Esophagus mucosa (tissue), 1 donor: Measurements from ENCODE around the gene TTPAL. TPM values are rescaled to one million over a fixed set of nuclear protein-coding genes. Genes with fewer than 3 reads are reported as not detected.

Experiments
- ATAC-seq: fragments of 200-7000 bp; cut with Tn5 transposase; one replicate; pipeline ENCODE4 v1.9.1; 2020
- total RNA-seq: library from RNA; stranded (reverse); gene quantifications from one replicate; pipeline ENCODE4 v1.2.4, GENCODE V29; 2023
- donor health status: DM: yes; HTN: yes; CAD: no.

TTPAL gene
- total RNA-seq, 1 donor from 2014 or later: 19.4 TPM

DNA sequence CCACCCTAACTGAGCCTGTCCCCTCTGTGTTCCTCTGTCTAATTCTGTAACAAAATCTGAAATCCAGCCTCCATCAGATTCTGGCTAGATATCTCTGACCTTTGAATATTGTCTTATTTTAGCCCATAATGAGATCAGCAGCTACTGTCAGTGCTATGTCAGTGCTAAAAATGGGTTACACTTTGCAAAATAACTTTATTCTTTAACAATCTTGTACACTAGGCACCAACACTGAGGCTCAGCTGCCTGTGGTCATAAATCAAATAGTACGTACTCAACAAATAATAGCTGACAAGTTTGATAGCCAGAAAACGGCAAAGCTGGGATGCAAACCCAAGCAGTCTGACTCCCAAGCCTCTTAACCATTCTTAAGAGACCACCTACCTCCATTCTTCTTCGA lies 22.1 kb downstream of the TTPAL start:
- ATAC-seq: no peak

DNA sequence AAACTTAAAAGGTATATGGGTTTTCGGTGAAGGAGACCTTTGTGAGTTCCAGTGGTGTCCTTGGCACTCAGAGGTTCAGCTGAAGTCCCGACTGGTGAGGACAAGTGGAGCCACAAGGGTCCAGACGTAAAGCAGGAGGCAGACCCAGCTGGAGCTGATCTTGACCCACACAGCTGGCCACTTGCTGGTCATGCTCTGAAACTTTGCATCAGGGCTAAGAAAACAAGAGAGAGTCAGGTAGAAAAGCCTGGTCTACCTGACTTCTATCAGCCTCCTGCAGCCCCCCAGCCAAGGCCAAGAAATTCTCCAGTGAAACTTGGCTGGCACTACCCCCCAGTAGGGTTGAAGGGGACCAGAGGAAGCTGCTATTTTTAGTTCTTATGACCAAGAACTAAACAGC lies 24.5 kb downstream of the TTPAL start:
- no peak for ATAC-seq

DNA sequence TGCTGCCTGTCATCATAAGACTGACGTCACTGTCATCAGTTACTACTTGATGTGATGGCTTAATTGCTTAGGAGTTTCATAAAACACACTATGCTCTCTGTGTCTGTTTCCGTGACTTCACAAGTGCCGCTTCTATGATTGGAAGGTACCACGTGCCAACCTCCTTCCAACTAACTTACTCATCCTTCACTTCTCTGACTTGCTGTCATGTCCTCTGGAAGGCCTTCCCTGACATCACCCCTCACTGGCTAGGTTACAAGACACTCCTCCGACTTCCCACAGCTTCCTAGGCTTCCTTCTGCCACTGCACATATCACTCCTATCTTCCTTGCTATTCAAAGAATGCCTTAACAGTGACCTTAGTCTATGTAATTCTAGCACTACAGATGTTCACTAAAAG lies 25.8 kb downstream of the TTPAL start:
- no peak for ATAC-seq

DNA sequence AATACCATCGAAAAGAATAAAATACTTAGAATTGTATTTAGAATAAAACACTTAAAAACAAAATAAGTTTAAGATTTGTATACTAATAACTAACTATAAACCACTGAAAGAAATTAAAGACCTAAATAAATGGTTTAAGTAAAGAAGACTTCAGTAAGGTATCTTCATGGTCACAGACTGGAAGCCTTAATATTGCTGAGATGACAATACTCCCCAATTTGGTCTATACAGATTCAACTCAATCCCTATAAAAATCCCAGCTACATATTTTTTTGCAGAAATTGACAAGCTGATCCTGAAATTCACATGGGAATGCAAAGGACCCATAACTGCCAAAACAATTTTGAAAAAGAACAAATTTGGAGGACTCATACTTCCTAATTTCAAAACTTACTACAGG lies 27.3 kb downstream of the TTPAL start:
- no peak for ATAC-seq

DNA sequence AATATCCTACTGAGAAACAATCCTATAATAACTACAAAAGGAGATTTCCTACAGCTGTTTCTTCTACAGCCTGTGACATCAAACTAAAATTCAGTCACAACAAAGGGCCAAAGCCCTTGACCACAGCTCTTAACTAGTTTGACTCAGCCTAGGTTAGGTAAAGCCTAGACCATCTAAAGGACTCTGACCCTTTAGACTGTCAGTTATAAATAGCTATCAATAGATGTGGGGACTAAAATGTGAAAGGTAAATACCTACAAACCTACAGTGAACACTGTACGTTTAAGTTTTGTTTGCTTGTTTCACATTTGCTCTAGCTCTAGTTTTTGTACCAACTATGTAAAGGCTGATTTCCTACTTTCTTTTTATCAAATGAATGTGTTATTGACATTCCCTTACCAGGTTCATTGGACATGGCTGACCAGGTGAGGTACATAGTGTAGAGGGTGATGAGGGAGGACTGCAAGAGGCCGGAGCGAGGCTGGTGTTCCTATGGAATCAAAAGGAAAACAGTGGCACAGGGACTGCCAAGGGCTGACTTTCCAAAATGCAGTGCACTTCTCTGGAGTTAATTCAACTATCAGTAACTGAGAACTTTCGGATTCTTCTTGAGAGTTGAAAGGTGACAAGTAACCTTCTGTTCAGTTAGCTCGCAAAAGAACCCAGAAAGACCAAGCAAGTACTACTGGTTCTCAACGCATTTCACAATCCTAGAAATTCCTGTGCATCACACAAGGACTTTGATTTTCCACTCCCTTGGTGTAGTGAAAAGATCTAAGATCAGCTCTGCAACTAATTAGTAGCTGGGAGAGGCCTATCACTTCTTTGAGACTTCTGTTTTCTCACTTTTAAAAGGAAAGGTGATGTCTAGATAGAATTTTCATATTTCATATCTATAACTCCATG lies 29.0 kb downstream of the TTPAL start:
- peak; percentile 67 for ATAC-seq

DNA sequence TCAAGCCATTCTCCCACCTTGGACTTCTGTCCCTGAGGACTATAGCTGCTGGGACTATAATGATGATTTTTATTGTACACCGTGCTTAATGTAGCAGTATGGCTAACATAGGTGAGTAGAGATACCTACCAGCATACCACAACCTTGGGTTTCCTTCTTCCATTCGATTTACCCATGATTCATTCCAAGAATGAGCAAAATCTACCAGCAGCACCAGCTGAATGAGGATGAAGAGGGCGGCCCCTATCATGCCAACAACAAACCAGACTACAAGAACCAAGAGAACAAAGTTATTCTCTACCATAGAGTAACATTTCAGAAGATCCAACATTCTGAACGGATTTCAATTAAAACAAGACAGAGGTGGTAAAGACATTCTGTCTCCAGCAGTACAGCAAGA lies 34.1 kb downstream of the TTPAL start:
- no peak for ATAC-seq

DNA sequence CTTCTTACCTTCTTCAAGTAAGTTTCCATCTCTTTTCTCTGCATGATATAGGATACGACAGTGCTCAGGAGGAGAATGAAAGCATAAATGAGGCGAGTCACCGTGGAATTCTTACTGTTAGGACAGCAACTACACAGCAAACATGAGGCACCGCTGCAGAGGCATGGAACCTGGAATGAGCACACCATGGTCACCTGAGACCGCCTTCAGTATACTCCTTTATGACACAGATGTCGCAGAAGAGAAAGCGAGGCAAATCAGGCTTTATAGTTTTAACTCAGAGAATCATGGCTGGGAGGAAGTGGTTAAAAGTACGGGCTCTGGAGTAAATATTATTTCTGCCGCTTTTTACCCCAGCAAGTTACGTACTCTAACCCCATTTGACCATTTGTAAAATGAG lies 38.2 kb downstream of the TTPAL start:
- ATAC-seq: no peak

DNA sequence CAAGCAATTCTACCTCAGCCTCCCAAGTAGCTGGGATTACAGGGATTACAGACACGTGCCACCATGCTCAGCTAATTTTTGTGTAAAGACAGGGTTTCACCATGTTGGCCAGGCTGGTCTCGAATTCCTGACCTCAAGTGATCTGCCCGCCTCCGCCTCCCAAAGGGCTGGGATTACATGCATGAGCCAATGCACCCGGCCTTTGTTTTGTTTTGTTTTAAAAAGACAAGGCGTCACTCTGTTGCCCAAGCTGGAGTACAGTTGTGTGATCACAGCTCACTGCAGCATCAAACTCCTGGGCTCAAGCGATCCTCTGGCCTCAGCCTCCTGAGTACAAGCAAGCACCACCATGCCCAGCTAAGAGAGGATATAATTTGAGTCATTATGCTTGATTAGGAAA lies 40.8 kb downstream of the TTPAL start:
- ATAC-seq: peak; percentile 6

DNA sequence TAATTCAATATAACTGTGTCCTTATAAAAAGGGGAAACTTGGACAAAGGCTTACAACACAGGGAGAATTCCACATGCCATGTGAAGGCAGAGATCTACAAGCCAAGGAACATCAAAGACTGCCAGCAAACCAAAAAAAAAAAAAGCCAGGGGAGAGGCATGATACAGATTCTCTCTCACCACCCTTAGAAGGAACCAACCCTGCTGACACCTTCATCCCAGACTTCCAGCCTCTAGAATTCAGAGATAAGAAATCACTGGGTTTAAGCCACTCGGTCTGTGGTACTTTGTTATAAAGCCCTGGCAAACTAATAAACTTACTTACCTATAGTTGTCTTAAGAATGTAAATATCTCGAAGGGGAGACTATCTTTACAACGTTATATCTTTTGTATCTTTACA lies 41.8 kb downstream of the TTPAL start:
- ATAC-seq: no peak

DNA sequence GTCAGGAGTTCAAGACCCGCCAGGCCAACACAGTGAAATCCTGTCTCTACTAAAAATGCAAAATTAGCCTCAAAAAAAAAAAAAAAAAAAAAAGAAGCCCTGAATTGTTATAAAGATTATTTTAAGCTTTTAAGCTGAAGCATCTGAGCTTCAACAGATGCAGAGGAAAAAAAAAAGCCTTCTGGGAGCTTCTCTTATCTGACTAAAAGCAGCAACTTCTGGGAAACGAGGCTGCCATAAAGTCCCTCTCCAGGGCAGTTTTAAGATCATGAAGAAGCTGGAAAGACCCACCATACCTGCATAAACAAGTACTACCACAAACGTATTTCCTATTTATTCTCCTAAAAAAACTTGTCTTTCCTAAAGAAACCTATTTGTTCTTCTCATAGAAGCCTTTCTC lies 42.6 kb downstream of the TTPAL start:
- no peak for ATAC-seq

DNA sequence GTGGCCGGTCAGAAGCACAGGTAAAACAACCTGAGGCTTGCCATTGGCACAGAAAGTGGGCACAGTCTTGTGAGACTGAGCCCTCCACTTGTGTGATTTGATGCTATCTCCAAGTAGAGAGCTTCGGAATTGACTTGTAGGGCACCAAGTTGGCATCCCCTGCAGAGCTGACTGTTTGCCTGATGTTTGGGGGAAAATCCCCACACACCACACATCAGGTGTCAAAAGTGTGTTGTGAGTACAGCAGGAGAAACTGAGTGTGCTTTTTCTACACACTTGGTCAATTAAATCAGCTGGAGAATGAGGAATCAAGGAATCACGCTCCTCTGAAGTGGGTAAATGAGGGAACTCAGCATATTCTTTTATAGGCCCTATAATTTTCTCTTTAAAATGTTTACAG lies 45.2 kb downstream of the TTPAL start:
- no peak for ATAC-seq

DNA sequence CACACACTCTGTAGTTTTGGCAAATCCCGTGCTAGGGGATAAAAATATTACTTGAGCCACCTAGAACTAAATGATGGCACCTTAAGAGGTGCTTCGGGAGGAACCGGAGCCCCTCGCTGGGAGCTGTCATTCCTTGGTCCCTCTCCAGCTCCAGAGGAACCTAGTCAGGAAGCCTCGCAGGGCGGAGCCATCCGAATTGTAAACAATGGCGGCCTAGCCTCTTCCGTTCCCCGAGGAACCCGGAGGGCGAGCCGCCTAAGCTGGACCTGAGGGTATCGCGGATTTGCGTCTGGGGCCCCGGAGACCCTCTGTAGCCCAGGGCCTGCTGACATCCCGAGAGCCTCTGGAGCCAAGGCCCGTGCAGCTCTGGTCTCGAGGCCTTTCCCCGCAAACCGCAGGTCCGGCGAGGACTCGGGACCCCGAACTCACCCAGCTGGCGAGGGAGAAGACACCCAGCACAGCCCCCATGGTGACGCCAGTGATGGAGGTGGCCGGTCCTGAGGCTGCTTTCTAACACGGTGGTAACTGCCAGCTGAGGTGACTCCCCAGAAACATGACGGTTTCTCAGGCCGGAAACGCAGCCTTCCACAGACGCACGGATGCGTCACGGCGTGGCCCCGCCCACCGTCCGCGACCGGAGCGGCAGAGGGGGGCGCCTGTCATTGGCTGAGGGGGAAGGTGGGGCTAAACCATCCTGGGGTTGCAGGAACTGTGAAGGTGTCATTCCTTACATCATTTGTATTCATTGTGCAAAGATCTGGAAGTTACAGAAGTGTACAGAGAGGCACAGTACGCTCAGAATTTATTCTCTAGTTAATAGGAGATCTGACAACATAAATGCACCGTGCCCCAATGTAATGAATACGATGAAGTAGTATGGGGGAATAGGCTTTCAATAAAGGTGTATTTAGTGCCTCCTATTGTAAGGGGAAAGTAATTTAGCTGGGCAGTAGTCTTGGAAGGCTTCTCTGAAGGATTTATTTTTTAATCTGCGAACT lies 46.1 kb downstream of the TTPAL start, which contains the start of gene SERINC3:
TSS of gene SERINC3 (minus strand) at position 587 of the 998 bp plus-strand sequence. CDS start at position 468, 119 bp downstream.
- peak; percentile 100 for ATAC-seq

DNA sequence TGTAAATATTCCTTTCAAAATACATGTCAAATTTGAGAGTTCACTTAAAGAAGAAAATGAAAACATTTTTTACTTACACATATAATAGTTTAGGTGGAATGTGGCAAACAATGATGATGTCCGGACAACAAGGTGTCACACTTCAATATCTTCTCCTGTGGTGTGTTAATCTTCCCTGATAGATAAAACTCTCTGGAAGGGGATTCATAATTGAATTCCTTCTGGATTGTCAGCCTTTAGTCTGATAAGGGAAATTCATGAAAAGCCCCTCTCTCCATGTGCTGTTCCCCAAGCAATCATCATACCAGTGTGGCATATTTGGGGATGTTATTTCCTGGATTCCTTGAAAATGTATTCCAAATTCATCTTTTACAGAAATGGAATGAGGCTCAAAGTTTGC lies 47.2 kb downstream of the TTPAL start:
- ATAC-seq: no peak

DNA sequence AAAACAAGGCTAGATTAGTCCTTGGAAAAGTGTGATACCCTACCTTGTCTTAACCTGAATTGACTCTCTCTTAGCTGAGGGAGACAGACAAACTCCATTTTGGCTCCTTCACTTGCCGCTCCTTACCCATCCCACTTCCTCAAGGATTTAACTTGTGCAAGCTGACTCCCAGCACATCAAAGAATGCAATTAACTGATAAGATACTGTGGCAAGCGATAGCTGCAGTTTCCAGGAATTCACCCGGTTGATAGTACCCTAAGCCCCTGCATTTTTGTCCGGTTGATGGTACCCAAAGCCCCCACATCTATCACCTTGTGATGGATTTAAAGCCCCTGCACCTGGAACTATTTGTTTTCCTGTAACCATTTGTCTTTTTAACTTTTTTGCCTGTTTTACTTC lies 48.1 kb downstream of the TTPAL start:
- ATAC-seq: no peak

DNA sequence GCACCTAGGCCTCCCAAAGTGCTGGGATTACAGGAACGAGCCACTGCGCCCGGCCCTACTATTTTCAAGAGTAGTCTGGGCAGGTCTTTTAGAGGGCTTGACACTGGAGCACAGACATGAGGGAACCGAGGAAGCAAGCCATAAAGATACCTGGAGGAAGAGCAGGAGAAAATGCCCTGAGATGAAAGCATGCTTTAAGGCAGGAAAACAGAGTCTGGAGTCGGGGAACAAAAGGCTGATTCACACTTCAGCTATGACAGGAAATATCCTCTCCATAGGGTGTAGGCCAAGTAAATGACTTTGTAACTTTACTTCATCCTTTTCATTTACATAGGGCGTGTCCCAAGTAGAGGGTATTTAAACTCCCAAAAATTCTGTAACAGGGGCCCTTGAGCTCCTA lies 50.5 kb downstream of the TTPAL start:
- no peak for ATAC-seq

DNA sequence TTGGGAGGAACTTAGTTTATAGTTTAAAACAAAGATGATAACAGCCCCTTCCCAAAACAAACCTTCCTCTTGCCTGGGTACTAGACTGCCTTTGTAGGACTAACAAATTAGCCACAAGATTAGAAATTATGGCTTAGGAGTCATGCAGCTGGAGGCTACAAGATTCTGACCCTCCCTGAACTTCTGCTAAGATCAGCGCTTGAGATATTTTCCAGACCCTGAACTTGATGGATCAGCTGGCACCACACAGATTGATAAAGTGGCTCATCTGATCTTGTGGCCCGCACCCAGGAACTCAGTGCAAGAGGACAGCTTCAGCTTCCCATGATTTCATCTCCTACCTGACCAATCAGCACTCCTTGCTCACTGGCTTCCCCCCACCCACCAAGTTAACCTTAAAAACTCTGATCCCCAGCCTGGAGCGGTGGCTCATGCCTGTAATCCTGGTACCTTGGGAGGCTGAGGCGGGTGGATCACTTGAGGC lies 52.1 kb downstream of the TTPAL start:
- ATAC-seq: no peak

DNA sequence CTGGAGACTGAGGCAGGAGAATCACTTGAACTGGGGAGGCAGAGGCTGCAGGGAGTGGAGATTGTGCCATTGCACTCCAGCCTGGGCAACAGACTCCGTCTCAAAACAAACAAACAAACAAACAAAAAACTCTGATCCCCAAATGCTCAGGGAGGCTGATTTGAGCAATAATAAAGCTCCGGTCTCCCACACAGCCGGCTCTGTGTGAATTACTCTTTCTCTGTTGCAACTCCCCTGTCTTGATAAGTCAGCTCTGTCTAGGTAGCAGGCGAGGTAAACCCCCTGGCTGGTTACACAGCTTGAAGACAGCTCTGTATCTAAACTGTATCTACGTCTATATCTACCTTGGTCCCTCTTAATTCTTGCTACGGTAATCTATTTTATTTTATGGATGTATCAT lies 52.6 kb downstream of the TTPAL start:
- no peak for ATAC-seq

DNA sequence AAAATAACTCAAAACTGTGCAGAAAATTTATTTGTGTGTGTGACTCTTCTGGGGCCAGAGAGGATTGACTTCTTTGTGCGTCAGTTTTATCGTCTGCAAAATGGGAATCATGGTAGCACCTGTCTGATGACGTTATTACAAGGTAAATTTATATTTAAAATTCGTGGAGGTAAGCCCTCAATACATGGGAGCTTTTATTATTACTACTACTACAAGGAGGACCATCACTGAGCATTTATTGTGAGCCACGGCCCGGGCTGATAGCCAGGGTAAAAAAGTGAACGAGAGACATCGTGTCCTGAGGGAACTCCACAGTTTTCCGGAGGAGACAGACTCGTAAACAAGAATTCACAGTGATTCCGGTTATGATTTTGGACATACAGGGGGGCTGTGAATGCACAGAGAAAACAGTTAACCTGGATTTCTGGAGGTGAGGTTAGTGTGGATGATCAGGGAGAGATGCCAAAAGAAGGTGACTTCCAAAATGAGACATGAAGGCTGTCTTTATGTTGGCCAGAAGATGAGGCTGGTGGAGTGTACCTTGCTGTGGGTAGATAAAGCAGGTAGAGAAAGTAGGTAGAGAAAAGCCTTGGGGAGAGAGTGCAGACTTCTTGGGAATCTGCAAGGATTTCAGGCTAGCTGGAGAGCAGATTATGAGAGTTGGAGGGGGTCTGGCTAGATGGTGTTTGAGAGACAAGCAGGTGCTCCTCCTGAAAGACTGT lies 56.7 kb downstream of the TTPAL start:
- ATAC-seq: no peak

DNA sequence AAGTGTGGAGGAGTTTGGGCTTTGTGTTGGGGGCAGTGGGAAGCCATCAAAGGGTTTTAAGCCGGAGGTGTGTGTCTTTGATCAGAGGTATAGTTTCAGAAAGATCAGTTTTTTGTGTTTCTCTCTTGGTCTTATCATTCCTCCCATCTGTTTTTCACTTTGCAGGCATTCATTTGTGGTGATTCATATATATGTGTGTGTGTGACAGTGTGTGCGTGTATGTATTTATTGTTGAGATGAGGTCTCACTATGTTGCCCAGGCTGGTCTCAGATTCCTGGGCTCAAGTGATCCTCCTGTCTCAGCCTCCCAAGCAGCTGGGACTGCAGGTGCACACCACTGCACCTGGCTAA lies 57.3 kb downstream of the TTPAL start:
- ATAC-seq: no peak

DNA sequence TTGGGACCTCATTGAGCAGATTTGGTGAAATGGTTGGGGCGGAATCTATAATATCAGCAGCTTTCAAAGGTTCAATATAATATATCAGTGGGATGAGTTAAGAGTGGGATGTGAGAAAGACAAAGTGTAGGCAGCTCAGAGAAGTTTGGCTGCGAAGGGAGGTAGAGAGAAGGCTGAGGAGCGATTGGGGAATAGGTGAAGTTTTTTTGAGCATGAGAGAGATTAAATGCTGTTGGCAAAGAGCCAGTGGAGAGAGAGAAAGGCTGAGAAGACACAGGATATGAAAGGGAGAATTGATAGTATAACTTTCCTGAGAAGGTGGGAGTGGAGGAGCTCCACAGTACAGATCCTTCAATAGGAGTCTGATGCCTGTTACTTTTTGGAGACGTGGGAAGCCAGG lies 58.3 kb downstream of the TTPAL start:
- no peak for ATAC-seq

DNA sequence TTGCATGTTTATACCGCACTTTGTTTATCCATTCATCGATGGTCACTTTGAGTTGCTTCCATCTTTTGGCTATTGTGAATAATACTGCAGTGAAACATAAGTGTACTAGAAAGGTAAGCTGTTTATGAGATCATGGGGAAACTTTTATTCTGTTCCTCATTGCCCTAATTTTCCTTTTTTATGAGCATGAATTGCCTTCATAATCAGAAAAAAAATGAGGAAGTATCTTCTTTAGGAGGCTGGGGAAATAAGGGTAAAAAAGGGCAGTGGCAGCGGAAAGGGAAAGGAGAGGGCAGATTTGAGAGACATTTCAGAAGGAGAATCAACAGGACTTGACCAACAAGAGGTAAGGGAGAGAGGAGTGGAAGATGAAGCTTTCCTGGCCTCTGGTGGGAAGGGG lies 60.5 kb downstream of the TTPAL start:
- no peak for ATAC-seq

DNA sequence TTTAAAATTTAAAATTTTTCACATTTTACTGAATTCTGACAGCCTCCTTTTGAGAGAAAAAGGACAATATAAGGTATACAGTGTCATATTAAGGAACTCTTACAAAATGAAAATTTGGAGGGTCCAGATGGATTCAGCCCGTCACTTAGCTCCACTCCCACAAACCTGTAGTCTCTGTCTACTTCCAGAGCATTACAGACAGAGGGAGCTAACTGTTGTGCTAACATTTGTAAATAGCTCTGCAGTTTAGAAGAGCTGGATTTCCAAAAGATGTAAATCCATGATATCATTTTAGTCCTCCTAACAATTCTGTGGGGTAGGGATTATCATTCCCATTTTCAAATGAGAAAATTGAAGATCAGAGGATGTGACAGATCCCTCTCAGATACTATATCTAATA lies 62.3 kb downstream of the TTPAL start:
- ATAC-seq: no peak

DNA sequence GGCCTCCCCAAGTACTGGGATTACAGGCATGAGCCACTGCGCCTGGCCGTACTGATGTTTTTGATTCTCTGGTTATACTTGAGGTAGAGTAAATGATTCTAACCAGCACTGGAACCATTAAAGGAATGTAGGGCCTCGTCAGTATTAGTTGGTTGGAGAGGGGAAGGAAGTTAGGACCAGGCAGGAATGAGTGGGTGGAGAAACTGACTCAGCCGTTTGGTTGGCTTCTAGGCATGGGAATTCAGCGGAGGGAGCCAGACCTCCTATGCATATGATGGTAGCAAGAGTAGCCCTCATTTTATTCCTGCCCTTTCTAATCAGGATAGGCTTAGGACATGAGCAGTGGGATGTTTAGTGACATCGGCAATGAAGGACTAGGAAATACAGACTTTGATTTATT lies 65.2 kb downstream of the TTPAL start:
- ATAC-seq: no peak
